H9 (cell line): ENCODE data around the gene DCAF8. TPM values are rescaled to one million over a fixed set of nuclear protein-coding genes. Genes with fewer than 3 reads are reported as not detected.

Source experiments
- DNase-seq: peaks from one replicate; pipeline ENCODE4 v3.0.0-alpha.2; 2017
- H2AFZ ChIP-seq: one replicate; pipeline ENCODE4 v1.6.1; 2013; ENCODE audit warnings: mild to moderate bottlenecking, low read length, control low read depth, moderate library complexity
- H2AK5ac ChIP-seq: 2 replicates; pipeline ENCODE4 v1.6.1; 2013; ENCODE audit warnings: low read length, control low read depth, mixed read lengths; ENCODE audit not compliant: insufficient read length
- H2BK120ac ChIP-seq: one replicate; pipeline ENCODE4 v1.6.1; 2013; ENCODE audit warnings: low read depth, mild to moderate bottlenecking, low read length, control low read depth, inconsistent platforms; ENCODE audit not compliant: poor library complexity, severe bottlenecking
- H2BK12ac ChIP-seq: 2 replicates; pipeline ENCODE4 v1.6.1; 2013; ENCODE audit warnings: low read length, control low read depth, mixed read lengths, low read depth; ENCODE audit not compliant: insufficient read length
- H2BK15ac ChIP-seq: 2 replicates; pipeline ENCODE4 v1.6.1; 2013; ENCODE audit warnings: low read depth, low read length, control low read depth
- H2BK20ac ChIP-seq: one replicate; pipeline ENCODE4 v1.6.1; 2013; ENCODE audit warnings: low read depth, mild to moderate bottlenecking, low read length, control low read depth, inconsistent platforms; ENCODE audit not compliant: poor library complexity, severe bottlenecking
- H2BK5ac ChIP-seq: 2 replicates; pipeline ENCODE4 v1.6.1; 2013; ENCODE audit warnings: low read length, control low read depth, mixed read lengths; ENCODE audit not compliant: insufficient read length
- H3K14ac ChIP-seq: 2 replicates; pipeline ENCODE4 v1.6.1; 2013; ENCODE audit warnings: low read length, control low read depth; ENCODE audit not compliant: insufficient read depth
- H3K18ac ChIP-seq: 2 replicates; pipeline ENCODE4 v1.6.1; 2013; ENCODE audit warnings: low read depth, mild to moderate bottlenecking, mixed read lengths, low read length, control low read depth; ENCODE audit not compliant: insufficient read length
- H3K23ac ChIP-seq: 2 replicates; pipeline ENCODE4 v1.6.1; 2013; ENCODE audit warnings: low read length, control low read depth, mixed read lengths, low read depth; ENCODE audit not compliant: insufficient read length
- H3K23me2 ChIP-seq: 2 replicates; pipeline ENCODE4 v1.6.1; 2013; ENCODE audit warnings: low read depth, mild to moderate bottlenecking, mixed read lengths, low read length, control low read depth; ENCODE audit not compliant: insufficient read length, poor library complexity, severe bottlenecking
- H3K27ac ChIP-seq: 2 replicates; pipeline ENCODE4 v1.5.1; 2013; ENCODE audit warnings: low read length, control low read depth, mixed read lengths, low read depth; ENCODE audit not compliant: insufficient read length
- H3K27me3 ChIP-seq: 2 replicates; pipeline ENCODE4 v1.6.1; 2013; ENCODE audit warnings: low read length, control low read depth, inconsistent platforms; ENCODE audit not compliant: insufficient read depth
- H3K4ac ChIP-seq: 2 replicates; pipeline ENCODE4 v1.6.1; 2013; ENCODE audit warnings: low read depth, mild to moderate bottlenecking, control low read depth, inconsistent platforms, low read length, moderate library complexity
- H3K4me1 ChIP-seq: 2 replicates; pipeline ENCODE4 v1.6.1; 2013; ENCODE audit warnings: low read length, control low read depth, inconsistent platforms; ENCODE audit not compliant: insufficient read depth
- H3K4me2 ChIP-seq: 2 replicates; pipeline ENCODE4 v1.6.1; 2013; ENCODE audit warnings: low read length, control low read depth, mixed read lengths; ENCODE audit not compliant: insufficient read length, insufficient read depth
- H3K56ac ChIP-seq: 2 replicates; pipeline ENCODE4 v1.6.1; 2013; ENCODE audit warnings: low read depth, mild to moderate bottlenecking, mixed read lengths, low read length, control low read depth; ENCODE audit not compliant: insufficient read length
- H3K79me1 ChIP-seq: 2 replicates; pipeline ENCODE4 v1.6.1; 2013; ENCODE audit warnings: low read depth, mild to moderate bottlenecking, moderate library complexity, low read length, control low read depth, inconsistent platforms; ENCODE audit not compliant: insufficient read depth, poor library complexity, severe bottlenecking
- H3K79me2 ChIP-seq: 2 replicates; pipeline ENCODE4 v1.6.1; 2013; ENCODE audit warnings: low read length, control low read depth, inconsistent platforms; ENCODE audit not compliant: insufficient read depth
- H3K9ac ChIP-seq: 2 replicates; pipeline ENCODE4 v1.6.1; 2013; ENCODE audit warnings: low read length, control low read depth, mixed read lengths; ENCODE audit not compliant: insufficient read length; ENCODE audit errors: extremely low read depth
- H3K9me3 ChIP-seq: one replicate; pipeline ENCODE4 v1.6.1; 2013; ENCODE audit warnings: low read depth, low read length, inconsistent platforms; ENCODE audit not compliant: control insufficient read depth
- H3T11ph ChIP-seq: one replicate; pipeline ENCODE4 v1.6.1; 2013; ENCODE audit warnings: mild to moderate bottlenecking, low read length, control low read depth, inconsistent platforms
- H4K20me1 ChIP-seq: one replicate; pipeline ENCODE4 v1.6.1; 2013; ENCODE audit not compliant: control insufficient read depth, insufficient read length, insufficient read depth
- H4K5ac ChIP-seq: 2 replicates; pipeline ENCODE4 v1.6.1; 2013; ENCODE audit warnings: low read depth, mild to moderate bottlenecking, mixed read lengths, low read length, control low read depth; ENCODE audit not compliant: insufficient read length
- H4K8ac ChIP-seq: replicated peaks from 2 replicates; pipeline ENCODE4 v1.6.1; 2013; ENCODE audit warnings: low read length, control low read depth, mixed read lengths, low read depth; ENCODE audit not compliant: insufficient read length
- H4K91ac ChIP-seq: 2 replicates; pipeline ENCODE4 v1.6.1; 2013; ENCODE audit warnings: low read depth, mild to moderate bottlenecking, moderate library complexity, mixed read lengths, low read length, control low read depth; ENCODE audit not compliant: insufficient read length
- H3K27ac Mint-ChIP-seq, 3 experiments: 2 replicates in 2 of 3; 3 replicates in 1 of 3; pipeline ENCODE4 v1.8.0; 2020 to 2021; ENCODE audit warnings: mixed read lengths in 3 of 3, mild to moderate bottlenecking in 1 of 3, moderate library complexity in 1 of 3
- H3K27me3 Mint-ChIP-seq: 2 replicates; pipeline ENCODE4 v1.8.0; 2021; ENCODE audit warnings: low read depth, mild to moderate bottlenecking, moderate library complexity, mixed read lengths
- H3K36me3 Mint-ChIP-seq, 3 experiments: 2 replicates in 2 of 3; 3 replicates in 1 of 3; pipeline ENCODE4 v1.8.0; 2020 to 2021; ENCODE audit warnings: low read depth in 3 of 3, mixed read lengths in 3 of 3; ENCODE audit not compliant: insufficient read depth in 1 of 3
- H3K4me1 Mint-ChIP-seq, 2 experiments: 2 replicates each; pipeline ENCODE4 v1.8.0; 2020; ENCODE audit warnings: mixed read lengths in 2 of 2
- H3K4me3 Mint-ChIP-seq, 2 experiments: 2 replicates in 1 of 2; 3 replicates in 1 of 2; pipeline ENCODE4 v1.8.0; 2020 to 2021; ENCODE audit warnings: mild to moderate bottlenecking in 2 of 2, mixed read lengths in 2 of 2, moderate library complexity in 1 of 2
- H3K9me3 Mint-ChIP-seq, 2 experiments: 2 replicates in 1 of 2; 3 replicates in 1 of 2; pipeline ENCODE4 v1.8.0; 2020; ENCODE audit warnings: mild to moderate bottlenecking in 2 of 2, mixed read lengths in 2 of 2, moderate library complexity in 1 of 2
- WGBS: extraction: QIAGEN DNeasy Blood & Tissue Kit; methylation state at CpG from one replicate; pipeline ENCODE4 v1.1.7; 2013; ENCODE audit warnings: missing lambda C conversion rate, low lambda C conversion rate, mixed read lengths; ENCODE audit not compliant: insufficient read length; ENCODE audit errors: extremely low coverage; 5-methylcytosine and 5-hydroxymethylcytosine counted together
- total RNA-seq: library from RNA; stranded (reverse); gene quantifications from 2 replicates; pipeline ENCODE4 v1.2.1, GENCODE V29; 2021
- TF ChIP-seq, protein P1 (sequence below): fragments of 200-600 bp; sonication (generic); conservative IDR thresholded peaks from 3 replicates; pipeline ENCODE4 v1.8.0; 2021; ENCODE audit warnings: antibody characterized with exemption, mild to moderate bottlenecking

Gene DCAF8
- total RNA-seq, 1 experiment from 2014 or later: 106 TPM

DNA sequence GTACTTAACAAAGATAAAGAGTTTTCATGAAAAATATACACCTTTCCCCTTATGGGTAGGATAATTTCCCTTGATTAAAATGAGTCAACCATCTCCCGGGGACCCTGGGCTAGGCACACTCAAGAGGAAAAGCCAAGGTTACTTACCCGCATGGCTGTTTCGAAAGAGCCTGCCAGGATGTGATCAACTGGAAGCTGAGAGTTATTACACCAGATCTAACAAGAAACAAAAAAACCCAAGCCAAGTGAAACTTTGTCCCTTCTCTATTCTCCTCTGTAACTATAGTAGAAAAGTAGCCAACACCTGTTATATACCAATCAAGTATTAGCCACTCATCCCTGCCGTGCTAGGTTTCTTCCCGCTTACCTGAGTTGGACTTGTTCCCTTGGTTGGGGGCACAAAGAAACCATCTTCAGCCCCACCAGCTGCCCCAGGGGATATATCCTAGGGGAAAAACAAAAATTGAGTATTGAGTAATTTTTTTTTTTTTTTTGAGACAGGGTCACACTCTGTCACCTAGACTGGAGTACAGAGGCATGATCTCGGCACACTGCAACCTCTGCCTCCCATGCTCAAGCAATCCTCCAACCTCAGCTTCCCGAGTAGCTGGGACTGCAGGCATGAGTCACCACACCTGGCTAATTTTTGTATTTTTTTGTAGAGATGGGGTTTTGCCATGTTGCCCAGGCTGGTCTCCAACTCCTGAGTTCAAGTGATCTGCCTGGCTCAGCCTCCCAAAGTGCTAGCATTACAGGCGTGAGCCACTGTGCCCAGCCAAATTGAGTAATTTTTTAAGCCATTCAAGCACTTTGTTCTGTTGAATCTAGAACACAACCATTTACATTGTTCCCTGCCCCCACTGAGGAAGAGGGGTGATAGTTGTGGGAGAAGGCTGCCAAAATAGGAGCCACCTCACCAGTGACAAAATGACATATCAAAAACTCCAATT is 30.9 kb upstream of the DCAF8 start:
- Histone ChIP-seq H3K23ac (no peak overlapping the region), H3K23me2 (no peaks in the 10 kb centered on the region), H4K91ac (no peak overlapping the region), H3K14ac (no peak overlapping the region), H3K79me1 (no peaks in the 10 kb centered on the region), H2AK5ac (no peak overlapping the region), H2BK20ac (no peak overlapping the region), H3K27ac (no peak overlapping the region), H3K9ac (no peak overlapping the region), H3K79me2 (no peaks in the 10 kb centered on the region), H3K4ac (no peak overlapping the region), H2BK5ac (no peak overlapping the region), H3K27me3 (no peaks in the 10 kb centered on the region), H3K4me1 (no peaks in the 10 kb centered on the region), H3T11ph (no peak overlapping the region), H3K18ac (no peak overlapping the region), H2BK120ac (no peak overlapping the region), H4K20me1 (no peaks in the 10 kb centered on the region), H2BK15ac (no peak overlapping the region), H3K9me3 (no peaks in the 10 kb centered on the region), H4K8ac (no peak overlapping the region), H4K5ac (no peak overlapping the region), H3K56ac (no peak overlapping the region), H2BK12ac (no peak overlapping the region), H2AFZ (no peak overlapping the region), H3K4me2 (no peak overlapping the region)
- no peak overlapping the region for H3K27ac Mint-ChIP-seq
- peaks cover 48 to 95% (median 93%) of the 10 kb centered on the region in 3 experiments for H3K36me3 Mint-ChIP-seq
- no peaks in the 10 kb centered on the region for H3K9me3 Mint-ChIP-seq
- no peaks in the 10 kb centered on the region for H3K4me1 Mint-ChIP-seq
- WGBS: no CpG with 5 or more reads among the region's 8 CpGs
- TF ChIP-seq, protein P1, sequence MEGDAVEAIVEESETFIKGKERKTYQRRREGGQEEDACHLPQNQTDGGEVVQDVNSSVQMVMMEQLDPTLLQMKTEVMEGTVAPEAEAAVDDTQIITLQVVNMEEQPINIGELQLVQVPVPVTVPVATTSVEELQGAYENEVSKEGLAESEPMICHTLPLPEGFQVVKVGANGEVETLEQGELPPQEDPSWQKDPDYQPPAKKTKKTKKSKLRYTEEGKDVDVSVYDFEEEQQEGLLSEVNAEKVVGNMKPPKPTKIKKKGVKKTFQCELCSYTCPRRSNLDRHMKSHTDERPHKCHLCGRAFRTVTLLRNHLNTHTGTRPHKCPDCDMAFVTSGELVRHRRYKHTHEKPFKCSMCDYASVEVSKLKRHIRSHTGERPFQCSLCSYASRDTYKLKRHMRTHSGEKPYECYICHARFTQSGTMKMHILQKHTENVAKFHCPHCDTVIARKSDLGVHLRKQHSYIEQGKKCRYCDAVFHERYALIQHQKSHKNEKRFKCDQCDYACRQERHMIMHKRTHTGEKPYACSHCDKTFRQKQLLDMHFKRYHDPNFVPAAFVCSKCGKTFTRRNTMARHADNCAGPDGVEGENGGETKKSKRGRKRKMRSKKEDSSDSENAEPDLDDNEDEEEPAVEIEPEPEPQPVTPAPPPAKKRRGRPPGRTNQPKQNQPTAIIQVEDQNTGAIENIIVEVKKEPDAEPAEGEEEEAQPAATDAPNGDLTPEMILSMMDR: no peak
- no peak for DNase-seq
- H3K4me3 Mint-ChIP-seq: no peak overlapping the region
- no peaks in the 10 kb centered on the region for H3K27me3 Mint-ChIP-seq
